ENCODE data around the gene EPB41L4B. TPM values are rescaled to one million over a fixed set of nuclear protein-coding genes. Genes with fewer than 3 reads are reported as not detected.

EPB41L4B gene
- total RNA-seq, 3 donors from 2014 or later, result 11.5 to 47.2 (median 16.0) TPM

DNA sequence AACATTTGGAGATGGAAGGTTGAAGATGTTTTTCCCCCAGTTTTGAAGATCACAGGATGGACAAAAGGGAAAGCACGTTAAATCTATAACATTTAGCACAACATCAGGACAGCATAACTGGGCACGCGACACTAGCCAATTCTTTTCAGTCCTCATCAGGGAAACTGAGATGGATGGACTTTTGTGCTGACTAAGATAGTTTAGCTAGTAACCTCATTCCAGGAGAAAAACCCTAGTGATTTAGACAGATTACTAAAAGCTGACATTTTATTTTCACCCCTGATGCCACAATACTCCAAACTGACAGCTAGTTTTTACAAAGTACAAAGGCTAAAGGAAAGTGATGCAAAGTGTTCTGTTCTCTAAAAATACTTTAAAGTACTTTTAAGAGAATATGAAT, 53.3 kb downstream of the EPB41L4B start:
- no peaks in the 10 kb centered on the region for H3K9me3 ChIP-seq
- H3K4me1 ChIP-seq, result no peaks in the 10 kb centered on the region
- H3K36me3 ChIP-seq, result no peaks in the 10 kb centered on the region
- intact Hi-C loops (cut with DNase I; ENCODE audit: low total_unique reads), result no loop called here
- H3K4me3 ChIP-seq, result no peak overlapping the region
- no peak for DNase-seq (ENCODE audit: low spot score in 2 of 2)
- no peaks in the 10 kb centered on the region for H3K27me3 ChIP-seq
- TF ChIP-seq, protein P1, sequence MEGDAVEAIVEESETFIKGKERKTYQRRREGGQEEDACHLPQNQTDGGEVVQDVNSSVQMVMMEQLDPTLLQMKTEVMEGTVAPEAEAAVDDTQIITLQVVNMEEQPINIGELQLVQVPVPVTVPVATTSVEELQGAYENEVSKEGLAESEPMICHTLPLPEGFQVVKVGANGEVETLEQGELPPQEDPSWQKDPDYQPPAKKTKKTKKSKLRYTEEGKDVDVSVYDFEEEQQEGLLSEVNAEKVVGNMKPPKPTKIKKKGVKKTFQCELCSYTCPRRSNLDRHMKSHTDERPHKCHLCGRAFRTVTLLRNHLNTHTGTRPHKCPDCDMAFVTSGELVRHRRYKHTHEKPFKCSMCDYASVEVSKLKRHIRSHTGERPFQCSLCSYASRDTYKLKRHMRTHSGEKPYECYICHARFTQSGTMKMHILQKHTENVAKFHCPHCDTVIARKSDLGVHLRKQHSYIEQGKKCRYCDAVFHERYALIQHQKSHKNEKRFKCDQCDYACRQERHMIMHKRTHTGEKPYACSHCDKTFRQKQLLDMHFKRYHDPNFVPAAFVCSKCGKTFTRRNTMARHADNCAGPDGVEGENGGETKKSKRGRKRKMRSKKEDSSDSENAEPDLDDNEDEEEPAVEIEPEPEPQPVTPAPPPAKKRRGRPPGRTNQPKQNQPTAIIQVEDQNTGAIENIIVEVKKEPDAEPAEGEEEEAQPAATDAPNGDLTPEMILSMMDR (IDR thresholded peaks at IDR 0.05), result no peak
- TF ChIP-seq POLR2A (IDR thresholded peaks at IDR 0.05) (no peak), POLR2AphosphoS5 (IDR thresholded peaks at IDR 0.05) (no peak)
- no peak overlapping the region for H3K27ac ChIP-seq

DNA sequence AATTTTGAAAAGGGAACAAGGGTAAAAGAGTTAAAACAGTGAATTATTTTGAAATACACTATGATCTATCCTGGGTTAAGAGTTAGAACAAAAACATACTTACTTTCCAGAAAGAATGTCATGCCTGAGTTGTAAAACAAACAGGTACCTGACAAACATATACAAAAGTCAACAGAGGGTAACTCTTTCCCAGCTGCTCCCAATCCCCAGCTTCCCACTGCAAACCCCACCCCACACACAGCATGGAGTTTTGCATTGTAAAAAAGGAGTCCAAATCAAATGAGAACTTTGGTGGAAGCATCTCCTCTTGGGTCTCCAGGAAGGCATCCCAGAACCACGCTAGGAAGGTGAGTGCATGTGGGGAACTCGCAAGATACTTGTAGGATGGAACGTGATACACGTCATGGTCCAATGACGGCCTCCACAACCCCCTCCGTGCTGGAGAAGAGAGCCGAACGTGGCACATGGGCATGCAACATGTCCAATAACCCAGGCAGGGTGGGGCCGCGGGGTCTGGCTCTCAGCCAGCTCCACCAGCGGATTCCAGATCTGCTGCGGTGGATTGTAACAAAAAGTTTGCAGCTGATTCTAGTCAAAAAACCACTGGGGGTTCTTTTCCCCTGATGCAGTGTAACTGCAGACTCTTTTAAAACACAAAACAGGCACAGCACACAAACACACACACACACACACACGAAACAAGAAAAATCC, 55.8 kb downstream of the EPB41L4B start:
- intact Hi-C loops (cut with DNase I; ENCODE audit: low total_unique reads), result no loop called here
- Histone ChIP-seq H3K27ac (peak overlapping the region in 1 of 2 donors; percentile 20), H3K9me3 (no peaks in the 10 kb centered on the region), H3K36me3 (no peaks in the 10 kb centered on the region), H3K4me3 (no peak overlapping the region), H3K4me1 (no peaks in the 10 kb centered on the region), H3K27me3 (no peaks in the 10 kb centered on the region)
- peak; percentile 41 to 66 for DNase-seq (ENCODE audit: low spot score in 2 of 2)
- TF ChIP-seq POLR2AphosphoS5 (IDR thresholded peaks at IDR 0.05) (no peak), POLR2A (IDR thresholded peaks at IDR 0.05) (no peak)
- TF ChIP-seq, protein P1 (IDR thresholded peaks at IDR 0.05), result no peak

DNA sequence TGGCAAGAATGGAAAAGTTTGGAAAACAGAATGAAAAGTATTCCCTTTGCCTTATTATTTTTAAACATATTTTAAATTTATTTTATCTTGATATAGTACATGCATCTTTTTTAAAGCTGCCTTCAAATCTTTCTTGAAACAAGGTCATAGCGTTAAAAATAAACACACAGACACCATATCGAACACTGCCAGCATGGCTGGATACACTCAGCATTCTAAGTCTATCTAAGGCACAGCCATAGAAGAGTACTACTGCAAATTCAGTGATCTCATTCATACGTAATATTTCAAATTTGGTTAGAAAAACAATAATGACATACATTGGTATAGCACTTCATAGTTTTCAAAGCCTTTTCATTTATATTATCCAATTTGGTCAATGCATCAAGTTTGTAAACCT, 57.5 kb downstream of the EPB41L4B start:
- intact Hi-C loops (cut with DNase I; ENCODE audit: low total_unique reads), result no loop called here
- no peaks in the 10 kb centered on the region for H3K9me3 ChIP-seq
- TF ChIP-seq, protein P1 (IDR thresholded peaks at IDR 0.05), result no peak
- TF ChIP-seq POLR2A (IDR thresholded peaks at IDR 0.05) (no peak), POLR2AphosphoS5 (IDR thresholded peaks at IDR 0.05) (no peak)
- no peaks in the 10 kb centered on the region for H3K4me1 ChIP-seq
- H3K27me3 ChIP-seq, result no peaks in the 10 kb centered on the region
- no peak for DNase-seq (ENCODE audit: low spot score in 2 of 2)
- no peak overlapping the region for H3K4me3 ChIP-seq
- H3K36me3 ChIP-seq, result no peaks in the 10 kb centered on the region
- H3K27ac ChIP-seq, result no peak overlapping the region

DNA sequence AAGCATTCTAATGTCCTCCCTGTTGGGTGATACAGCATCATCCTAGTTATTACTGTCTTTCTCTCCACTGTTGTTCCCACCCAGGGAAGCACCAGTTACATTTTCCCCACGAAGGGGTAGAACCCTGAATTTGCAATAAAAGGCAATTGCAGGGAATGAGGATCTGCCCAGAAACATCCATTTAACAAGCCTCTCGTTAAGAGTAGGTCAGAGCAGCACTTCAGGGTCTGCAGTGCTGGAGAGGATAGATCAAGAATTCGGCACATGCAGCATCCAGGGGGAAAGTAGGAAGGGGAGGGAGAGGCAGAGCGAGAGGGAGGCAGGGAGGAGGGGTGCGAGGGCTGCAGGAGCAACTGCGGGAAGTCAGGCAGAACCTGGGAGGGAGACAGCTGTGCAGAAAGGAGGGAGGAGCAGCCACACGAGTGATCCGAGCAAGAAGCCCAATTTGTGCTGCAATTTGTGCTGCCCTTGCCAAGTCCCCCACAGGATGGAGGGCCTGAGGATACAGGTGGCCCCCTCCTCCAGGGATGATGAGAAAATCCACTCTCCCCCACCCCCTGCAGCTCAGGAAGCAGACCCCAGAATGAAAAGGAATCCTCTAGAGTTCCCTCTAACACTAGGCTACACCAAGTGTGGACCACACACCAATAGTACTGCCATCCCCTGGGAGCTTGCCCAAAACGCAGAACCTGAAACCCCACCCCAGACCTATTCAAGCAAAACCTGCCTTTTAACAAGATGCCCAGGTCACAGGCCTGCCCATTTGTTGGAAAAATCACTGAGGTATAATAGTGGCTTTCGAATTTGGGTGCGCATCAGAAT, 62.2 kb downstream of the EPB41L4B start:
- DNase-seq (ENCODE audit: low spot score in 2 of 2), result no peak
- Histone ChIP-seq H3K36me3 (no peaks in the 10 kb centered on the region), H3K27ac (no peak overlapping the region), H3K9me3 (no peaks in the 10 kb centered on the region), H3K4me1 (no peaks in the 10 kb centered on the region), H3K27me3 (no peaks in the 10 kb centered on the region), H3K4me3 (no peak overlapping the region)
- intact Hi-C loops (cut with DNase I; ENCODE audit: low total_unique reads), result no loop called here
- TF ChIP-seq POLR2A (IDR thresholded peaks at IDR 0.05) (no peak), POLR2AphosphoS5 (IDR thresholded peaks at IDR 0.05) (no peak)
- TF ChIP-seq, protein P1 (IDR thresholded peaks at IDR 0.05), result no peak

DNA sequence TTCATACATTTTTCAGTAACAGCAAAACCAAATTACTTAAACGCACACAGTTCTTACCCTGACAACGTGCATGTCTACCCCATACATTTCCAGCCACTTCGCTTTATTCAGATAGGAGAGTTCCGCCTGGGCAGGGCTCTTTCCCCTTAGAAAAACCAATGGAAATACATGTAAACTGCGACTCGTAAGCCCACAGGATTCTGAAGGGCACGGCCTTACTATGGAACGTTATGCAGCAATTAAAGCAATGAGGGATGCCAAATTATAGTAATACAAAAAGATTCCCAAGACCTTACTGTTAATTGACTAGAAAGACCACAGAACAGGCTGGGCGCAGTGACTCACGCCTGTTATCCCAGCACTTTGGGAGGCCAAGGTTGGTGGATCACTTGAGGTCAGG, 64.5 kb downstream of the EPB41L4B start:
- Histone ChIP-seq H3K9me3 (no peaks in the 10 kb centered on the region), H3K27ac (no peak overlapping the region), H3K27me3 (no peaks in the 10 kb centered on the region), H3K4me3 (no peak overlapping the region), H3K4me1 (no peaks in the 10 kb centered on the region), H3K36me3 (no peaks in the 10 kb centered on the region)
- no peak for DNase-seq (ENCODE audit: low spot score in 2 of 2)
- TF ChIP-seq POLR2A (IDR thresholded peaks at IDR 0.05), result no peak
- no peak for TF ChIP-seq POLR2AphosphoS5 (IDR thresholded peaks at IDR 0.05)
- TF ChIP-seq, protein P1 (IDR thresholded peaks at IDR 0.05), result no peak
- intact Hi-C loops (cut with DNase I; ENCODE audit: low total_unique reads), result no loop called here

Data from breast epithelium (tissue), 4 donors.